IPS-18c (cell line): ENCODE measurements around the gene PRPH.
"Not testable (repeated sequence)": the region's sequence is repeated elsewhere in the genome, so short reads cannot be mapped to it uniquely, and the experiment has no call there.

Source experiments
- H3K4me3 ChIP-seq: 2 replicates; pipeline ENCODE4 v1.7.0; 2013; ENCODE audit warnings: low read depth, mild to moderate bottlenecking, low read length, moderate library complexity; ENCODE audit not compliant: insufficient read depth
- H3K9me3 ChIP-seq: one replicate; pipeline ENCODE4 v1.6.1; 2013; ENCODE audit warnings: mild to moderate bottlenecking, low read length, moderate library complexity; ENCODE audit not compliant: control insufficient read depth, insufficient read depth

The PRPH gene

DNA sequence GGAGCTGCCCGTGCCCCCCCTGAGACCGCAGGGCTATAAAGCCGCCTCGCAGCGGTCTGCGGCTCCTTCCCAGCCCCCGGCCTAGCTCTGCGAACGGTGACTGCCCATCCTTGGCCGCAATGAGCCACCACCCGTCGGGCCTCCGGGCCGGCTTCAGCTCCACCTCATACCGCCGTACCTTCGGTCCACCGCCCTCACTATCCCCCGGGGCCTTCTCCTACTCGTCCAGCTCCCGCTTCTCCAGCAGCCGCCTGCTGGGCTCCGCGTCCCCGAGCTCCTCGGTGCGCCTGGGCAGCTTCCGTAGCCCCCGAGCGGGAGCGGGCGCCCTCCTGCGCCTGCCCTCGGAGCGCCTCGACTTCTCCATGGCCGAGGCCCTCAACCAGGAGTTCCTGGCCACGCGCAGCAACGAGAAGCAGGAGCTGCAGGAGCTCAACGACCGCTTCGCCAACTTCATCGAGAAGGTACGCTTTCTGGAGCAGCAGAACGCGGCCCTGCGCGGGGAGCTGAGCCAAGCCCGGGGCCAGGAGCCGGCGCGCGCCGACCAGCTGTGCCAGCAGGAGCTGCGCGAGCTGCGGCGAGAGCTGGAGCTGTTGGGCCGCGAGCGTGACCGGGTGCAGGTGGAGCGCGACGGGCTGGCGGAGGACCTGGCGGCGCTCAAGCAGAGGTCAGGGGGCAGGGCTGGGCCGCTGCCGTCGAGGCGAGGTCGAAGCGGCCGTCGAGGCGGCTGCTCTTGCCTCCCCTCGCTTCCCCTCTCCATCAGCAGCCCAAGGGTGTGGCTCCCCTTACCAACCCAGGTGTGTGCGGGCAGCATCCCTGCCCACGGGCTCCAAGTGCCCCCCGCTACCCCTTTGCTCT, at the start of gene PRPH:
PRPH (plus strand) TSS at position 66 of the 855 bp plus-strand sequence; CDS start at position 120, 54 bp downstream.
- H3K4me3 ChIP-seq: peak within 1 kb of the TSS; percentile 36; the same call in 1 of the 2 replicates
- peaks cover 2% of the 10 kb centered on the region for H3K9me3 ChIP-seq

DNA sequence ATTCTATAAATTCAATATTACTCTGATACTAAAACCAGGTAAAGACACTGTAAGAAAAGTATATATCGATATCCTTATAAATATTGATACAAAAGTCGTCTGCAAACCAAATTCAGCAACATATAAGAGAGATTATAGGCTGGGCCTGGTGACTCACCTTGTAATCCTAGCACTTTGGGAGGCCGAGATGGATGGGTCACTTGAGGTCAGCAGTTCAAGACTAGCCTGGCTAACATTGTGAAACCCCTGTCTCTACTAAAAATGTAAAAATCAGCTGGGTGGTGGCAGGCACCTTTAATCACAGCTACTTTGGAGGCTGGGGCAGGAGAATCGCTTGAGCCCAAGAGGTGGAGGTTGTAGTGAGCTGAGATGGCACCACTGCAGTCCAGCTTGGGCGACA, 43.6 kb upstream of the PRPH start:
- Histone ChIP-seq H3K4me3 (no peak overlapping the region), H3K9me3 (no peaks in the 10 kb centered on the region)

DNA sequence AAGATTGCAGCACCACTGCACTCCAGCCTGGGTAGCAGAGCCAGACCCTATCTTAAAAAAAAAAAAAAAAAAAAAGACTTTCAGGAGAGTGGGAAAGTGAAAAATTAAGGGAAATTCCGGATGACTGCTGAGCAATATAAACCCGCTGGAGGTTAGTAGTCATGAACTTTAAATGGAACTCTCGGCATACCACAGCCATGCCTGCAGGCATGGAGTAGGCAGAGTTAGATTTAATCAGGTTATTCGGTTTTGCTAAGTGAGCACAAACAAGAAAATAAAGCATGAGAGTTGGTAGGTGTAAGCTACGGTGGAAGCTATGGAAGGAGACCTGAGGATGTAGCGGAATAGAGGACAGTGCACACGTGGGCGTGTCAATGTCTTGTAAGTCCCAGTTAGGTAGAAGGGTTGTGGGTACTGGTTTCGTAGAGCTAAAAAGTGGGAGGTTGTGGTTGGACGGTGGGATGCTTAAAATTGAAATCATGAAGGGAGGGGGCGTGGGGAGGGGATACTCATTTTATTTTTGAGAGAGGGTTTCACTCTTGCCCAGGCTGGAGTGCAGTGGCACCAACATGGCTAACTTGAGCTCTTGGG, 41.8 kb upstream of the PRPH start:
- H3K4me3 ChIP-seq: no peak overlapping the region
- no peaks in the 10 kb centered on the region for H3K9me3 ChIP-seq

DNA sequence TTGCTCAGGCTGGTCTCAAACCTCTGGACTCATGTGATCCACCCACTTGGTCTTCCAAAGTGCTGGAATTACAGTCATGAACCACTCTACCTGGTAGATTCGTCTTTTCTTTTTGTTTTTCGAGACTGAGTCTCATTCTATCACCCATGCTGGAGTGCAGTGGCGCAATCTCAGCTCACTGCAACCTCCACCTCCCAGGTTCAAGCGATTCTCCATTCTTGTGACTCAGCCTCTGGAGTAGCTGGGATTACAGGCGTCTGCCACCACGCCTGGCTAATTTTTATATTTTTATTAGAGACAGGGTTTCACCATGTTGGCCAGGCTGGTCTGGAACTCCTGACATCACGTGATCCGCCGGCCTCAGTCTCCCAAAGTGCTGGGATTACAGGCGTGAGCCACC, 39.5 kb upstream of the PRPH start:
- H3K9me3 ChIP-seq, H3K4me3 ChIP-seq: not testable (repeated sequence)

DNA sequence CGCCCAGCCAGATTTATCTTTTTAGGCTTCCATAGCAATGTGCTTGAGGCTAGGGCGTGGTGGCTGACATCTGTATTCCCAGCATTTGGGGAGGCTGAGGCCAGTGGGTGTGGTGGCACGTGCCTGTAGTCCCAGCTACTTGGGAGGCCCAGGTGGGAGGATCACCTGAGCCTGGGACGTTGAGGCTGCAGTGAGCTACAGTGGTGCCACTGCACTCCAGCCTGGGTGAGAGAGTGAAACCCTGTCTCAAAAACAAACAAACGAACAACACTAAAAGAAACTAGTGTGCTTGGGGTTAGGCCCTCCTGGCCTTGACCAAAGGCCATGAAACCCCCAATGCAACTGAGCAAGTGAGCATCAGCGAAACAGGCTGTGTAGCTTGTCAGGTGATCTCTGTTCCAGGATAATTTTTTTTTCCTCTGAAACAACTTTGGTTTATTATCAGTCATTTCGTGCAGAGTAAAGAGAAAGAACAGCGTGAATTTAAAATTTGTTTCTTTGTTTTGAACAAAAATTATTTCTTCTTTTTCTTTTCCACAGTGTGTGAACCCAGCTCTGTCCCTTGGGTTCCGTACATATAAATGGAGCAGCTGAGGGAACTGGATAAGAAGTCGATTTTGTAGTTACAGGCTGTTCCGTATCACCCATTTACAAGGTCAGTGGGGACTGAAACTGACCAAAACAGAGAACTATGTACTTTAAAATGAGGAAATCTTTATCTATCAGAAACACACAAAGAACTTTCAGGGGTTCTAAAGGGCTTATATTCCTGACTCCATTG, 38.9 kb upstream of the PRPH start:
- Histone ChIP-seq H3K4me3 (no peak overlapping the region), H3K9me3 (no peaks in the 10 kb centered on the region)

DNA sequence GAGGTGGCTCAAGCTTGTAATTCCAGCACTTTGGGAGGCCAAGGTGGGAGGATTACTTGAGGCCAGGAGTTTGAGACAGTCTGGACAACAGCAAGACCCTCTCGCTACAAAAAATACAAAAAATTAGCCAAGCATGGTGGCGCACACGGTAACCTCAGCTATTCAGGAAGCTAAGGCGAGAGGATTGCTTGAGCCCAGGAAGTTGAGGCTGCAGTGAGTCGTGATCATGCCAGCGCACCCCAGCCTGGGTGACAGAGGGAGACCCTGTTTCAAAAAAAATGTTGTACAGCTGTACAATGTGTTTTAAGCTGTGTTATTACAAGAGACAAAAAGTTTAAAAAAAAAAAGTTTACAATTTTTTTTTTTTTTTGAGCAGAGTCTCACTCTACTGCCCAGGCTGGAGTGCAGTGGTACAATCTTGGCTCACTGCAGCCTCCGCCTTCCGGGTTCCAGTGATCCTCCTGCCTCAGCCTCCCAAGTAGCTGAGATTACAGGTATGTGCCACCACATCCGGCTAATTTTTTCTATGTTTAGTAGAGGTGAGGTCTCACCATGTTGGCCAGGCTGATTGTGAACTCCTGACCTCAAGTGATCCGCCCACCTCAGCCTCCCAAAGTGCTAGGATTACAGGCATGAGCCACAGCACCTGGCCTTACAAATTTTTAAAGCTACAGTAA, 37.3 kb upstream of the PRPH start:
- not testable (repeated sequence) for H3K4me3 ChIP-seq

DNA sequence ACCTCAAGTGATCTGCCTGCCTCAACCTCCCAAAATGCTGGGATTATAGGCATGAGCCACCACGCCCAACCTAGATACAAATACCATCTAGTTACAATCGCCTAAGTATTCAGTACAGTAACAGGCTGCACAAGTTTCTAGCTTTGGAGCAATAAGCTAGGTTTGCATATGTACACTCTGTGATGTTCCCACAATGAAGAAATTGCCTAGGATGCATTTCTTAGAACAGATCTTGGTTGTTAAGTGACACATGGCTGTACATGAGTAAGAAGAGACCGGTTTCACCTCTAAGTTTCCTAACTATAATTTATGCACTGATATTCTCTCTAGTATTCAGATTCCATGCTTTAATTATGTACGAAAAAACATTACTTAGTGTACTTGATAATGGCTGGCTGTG, 35.5 kb upstream of the PRPH start:
- Histone ChIP-seq H3K4me3 (no peak overlapping the region), H3K9me3 (no peaks in the 10 kb centered on the region)

More for the DNA sequence above, 37.3 kb upstream of the PRPH start:
- not testable (repeated sequence) for H3K9me3 ChIP-seq

DNA sequence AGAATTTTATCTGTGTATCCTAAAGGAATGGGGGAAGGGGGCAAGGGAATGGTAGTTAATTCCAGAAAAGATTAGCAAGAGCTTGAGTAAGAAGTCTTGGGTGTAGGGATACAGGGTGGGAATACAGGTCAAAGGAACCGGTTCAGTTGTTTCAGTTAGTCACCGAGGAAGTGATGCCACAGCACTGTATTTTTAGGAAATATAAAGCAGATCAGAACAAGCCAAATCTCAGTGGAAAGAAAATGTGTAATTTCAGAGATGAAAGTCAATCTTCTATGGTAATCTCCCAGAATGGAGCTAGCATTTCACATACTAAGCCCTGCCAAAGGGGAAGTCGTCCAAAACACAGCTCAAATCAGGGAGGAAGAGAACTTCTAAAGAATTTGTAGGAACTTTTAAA, 34.8 kb upstream of the PRPH start:
- no peaks in the 10 kb centered on the region for H3K9me3 ChIP-seq
- no peak overlapping the region for H3K4me3 ChIP-seq

DNA sequence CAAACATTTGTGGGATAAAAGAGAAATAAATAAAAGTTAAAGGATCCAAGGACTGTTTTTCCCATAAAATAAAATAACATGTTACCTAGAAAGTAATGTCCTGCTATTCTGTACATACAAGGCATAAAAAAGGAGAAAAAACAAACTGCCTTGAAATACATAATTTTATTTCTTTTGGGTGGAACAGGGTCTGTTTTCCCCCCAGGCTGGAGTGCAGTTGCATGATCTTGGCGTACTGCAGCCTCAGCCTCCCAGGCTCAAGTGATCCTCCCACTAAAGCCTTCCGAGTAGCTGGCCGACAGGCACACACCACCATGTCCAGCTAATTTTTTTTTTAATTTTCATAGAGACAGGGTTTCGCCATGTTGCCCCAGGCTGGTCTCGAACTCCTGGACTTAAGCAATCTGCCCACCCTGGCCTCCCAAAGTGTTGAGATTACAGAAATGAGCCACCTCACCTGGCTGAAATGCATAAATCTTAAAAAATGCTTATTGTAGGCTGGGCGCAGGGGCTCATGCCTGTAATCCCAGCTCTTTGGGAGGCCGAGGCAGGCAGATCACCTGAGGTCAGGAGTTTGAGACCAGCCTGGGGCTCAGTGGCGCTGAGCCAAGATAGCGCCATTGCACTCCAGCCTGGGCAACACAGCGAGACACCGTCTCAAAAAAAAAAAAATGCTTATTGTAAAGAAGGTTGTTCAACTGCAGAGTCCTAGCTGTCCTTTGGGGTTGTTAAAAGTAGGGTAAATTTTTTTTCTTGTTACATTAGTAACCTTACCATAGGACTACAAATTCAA, 34.2 kb upstream of the PRPH start:
- peaks cover under 1% of the 10 kb centered on the region for H3K9me3 ChIP-seq
- no peak overlapping the region for H3K4me3 ChIP-seq

DNA sequence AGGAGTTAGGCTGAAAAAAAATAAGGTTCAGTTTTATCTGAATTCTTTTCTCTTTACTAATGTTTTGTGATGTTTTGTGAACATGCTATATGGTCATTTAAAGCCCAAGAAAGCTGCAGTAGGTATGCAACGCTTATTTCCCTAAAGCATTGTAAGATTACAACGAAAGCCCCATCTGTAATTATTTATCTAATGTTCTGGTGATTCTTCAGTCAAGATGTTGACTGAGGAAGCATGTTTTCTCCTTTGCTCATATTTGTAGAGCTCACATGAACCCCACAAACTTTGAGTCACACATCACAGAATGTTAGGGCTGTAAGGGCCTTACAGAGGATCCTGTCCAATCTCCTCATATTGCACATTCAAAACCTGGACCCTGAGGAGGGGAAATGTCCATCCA, 33.2 kb upstream of the PRPH start:
- no peak overlapping the region for H3K4me3 ChIP-seq
- H3K9me3 ChIP-seq: peaks cover 5% of the 10 kb centered on the region

DNA sequence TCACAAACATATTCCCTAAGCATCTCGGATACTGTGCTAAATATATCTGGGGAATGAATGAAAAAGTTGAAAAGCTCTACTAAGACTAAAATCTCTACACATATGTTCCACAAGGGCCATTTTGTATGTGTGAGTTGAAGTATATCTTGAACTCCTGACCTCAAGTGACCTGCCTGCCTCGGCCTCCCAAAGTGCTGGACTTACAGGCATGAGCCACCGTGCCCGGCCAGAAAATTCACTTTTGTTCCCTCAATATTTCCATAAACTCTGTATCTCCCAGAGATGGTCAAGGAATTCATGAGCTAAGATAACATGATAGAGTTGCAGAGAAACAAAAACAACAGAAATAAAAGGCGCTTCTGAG, 31.6 kb upstream of the PRPH start:
- H3K4me3 ChIP-seq: no peak overlapping the region; the same call in 1 of the 2 replicates
- peaks cover 5% of the 10 kb centered on the region for H3K9me3 ChIP-seq

DNA sequence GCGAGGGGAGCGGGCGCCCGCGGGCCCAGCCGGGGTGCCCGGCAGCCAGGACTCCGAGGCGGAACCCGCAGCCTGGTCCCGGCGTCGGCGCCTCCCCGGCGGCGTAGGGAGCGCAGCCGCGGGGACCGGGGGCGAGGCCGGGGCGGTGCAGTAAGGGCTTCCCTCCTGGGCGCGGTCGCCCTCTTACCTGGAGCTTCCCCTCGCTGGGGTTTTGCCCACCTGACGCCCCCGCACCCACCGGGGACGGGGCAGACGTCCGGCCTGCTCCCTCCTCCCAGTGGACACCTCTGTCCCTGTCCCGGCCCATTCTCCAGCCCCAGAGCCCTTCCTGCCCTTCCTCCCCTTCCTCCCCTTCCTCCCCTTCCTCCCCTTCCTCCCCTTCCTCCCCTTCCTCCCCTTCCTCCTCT, 30.5 kb upstream of the PRPH start:
- peaks cover 5% of the 10 kb centered on the region for H3K9me3 ChIP-seq
- peak overlapping the region; percentile 98 for H3K4me3 ChIP-seq

DNA sequence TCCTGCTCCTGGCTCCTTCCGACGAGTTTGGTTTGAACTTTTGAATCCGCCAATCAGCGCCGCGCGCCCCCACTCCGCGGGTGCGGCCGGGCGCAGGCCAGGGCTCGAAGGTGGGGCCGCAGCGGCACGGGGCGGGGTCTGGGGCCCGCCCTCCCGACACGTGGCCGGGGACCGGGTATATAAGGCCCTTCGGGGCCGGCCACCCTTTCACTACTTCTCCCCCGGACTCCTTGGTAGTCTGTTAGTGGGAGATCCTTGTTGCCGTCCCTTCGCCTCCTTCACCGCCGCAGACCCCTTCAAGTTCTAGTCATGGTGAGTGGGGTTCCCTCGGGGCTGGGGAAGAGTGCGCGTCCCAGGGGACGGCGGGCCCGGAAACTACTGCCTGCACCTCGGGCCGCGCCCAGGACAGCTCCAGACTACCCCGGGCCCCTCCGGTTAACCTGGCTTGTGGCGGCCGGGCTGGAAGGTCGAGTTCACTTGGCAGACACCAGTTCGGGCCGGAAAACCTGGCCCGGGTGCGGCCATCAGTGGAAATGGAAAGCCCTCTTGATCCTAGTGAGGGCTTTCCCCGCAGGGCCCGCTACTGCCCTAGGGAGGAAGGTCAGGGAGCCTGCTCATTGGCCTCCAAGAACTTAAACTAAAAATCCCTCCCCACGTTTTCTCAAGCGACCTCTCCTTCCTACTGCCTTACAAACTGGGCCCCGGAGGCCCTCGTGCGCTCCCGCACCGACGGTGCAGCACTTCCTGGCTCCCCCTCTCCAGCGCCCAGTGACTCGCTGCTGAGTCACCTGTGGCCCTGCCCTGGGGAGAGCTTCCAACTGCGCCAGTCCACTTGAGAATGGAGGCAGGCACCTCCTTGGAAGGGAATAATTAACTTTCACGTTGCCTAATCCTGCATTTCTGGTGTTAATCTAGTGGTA, 29.8 kb upstream of the PRPH start, which contains the start of gene TUBA1C:
TUBA1C (plus strand) TSS at position 210 of the 920 bp plus-strand sequence; CDS start at position 310, 100 bp downstream.
- peaks cover 5% of the 10 kb centered on the region for H3K9me3 ChIP-seq
- H3K4me3 ChIP-seq: peak within 1 kb of the TSS; percentile 98

DNA sequence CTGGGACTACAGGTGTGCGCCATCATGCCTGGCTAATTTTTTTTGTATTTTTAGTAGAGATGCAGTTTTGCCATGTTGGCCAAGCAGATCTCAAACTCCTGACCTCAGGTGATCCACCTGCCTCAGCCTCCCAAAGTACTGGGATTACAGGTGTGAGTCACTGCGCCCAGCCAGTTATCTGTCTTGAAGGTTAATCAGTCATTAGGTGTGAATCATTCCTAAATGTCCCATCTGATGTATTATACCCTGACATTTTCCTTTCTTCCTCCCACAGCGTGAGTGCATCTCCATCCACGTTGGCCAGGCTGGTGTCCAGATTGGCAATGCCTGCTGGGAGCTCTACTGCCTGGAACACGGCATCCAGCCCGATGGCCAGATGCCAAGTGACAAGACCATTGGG, 25.8 kb upstream of the PRPH start:
- H3K9me3 ChIP-seq, H3K4me3 ChIP-seq: not testable (repeated sequence)

DNA sequence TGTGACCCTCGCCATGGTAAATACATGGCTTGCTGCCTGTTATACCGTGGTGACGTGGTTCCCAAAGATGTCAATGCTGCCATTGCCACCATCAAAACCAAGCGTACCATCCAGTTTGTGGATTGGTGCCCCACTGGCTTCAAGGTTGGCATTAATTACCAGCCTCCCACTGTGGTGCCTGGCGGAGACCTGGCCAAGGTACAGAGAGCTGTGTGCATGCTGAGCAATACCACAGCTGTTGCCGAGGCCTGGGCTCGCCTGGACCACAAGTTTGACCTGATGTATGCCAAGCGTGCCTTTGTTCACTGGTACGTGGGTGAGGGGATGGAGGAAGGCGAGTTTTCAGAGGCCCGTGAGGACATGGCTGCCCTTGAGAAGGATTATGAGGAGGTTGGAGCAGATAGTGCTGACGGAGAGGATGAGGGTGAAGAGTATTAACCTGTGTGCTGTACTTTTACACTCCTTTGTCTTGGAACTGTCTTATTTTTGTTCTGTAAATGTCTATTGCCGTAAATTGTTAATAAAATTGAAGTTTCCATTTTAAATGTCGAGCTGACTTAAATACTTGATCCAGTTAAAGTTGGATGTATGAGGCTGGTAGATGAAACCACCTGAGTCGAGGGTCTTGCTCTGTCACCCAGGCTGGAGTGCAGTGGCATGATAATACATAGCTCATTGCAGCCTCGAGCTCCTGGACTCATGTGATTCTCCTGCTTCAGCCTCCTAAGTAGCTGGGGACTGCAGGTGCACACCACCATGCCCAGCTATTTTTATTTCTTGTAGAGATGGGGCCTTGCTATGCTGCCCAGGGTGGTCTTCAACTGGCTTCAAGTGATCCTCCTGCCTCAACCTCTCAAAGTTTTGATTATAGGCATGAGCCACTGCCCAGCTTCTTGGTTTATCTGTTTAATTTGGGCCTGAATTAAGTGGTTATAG, 21.9 kb upstream of the PRPH start:
- H3K4me3 ChIP-seq: no peak overlapping the region
- H3K9me3 ChIP-seq: no peaks in the 10 kb centered on the region
